Skeletal muscle satellite cell (primary cell): ENCODE results near the gene LCLAT1.
"Not testable (repeated sequence)": the region's sequence is repeated elsewhere in the genome, so short reads cannot be mapped to it uniquely, and the experiment has no call there.

Experiments used
- H3K27me3 ChIP-seq: 2 replicates; pipeline ENCODE4 v1.7.0; 2013; ENCODE audit warnings: low read length; ENCODE audit not compliant: control insufficient read depth, insufficient read depth
- H3K36me3 ChIP-seq: 2 replicates; pipeline ENCODE4 v1.7.0; 2013; ENCODE audit warnings: mild to moderate bottlenecking, control low read depth, low read length; ENCODE audit not compliant: insufficient read depth
- H3K4me1 ChIP-seq: 2 replicates; pipeline ENCODE4 v1.7.0; 2013; ENCODE audit warnings: low read length; ENCODE audit not compliant: control insufficient read depth, insufficient read depth
- H3K4me2 ChIP-seq: 2 replicates; pipeline ENCODE4 v1.7.0; 2013; ENCODE audit warnings: mild to moderate bottlenecking, low read length
- H3K4me3 ChIP-seq: 2 replicates; pipeline ENCODE4 v1.7.0; 2013; ENCODE audit warnings: low read length
- H3K9ac ChIP-seq: 2 replicates; pipeline ENCODE4 v1.7.0; 2013; ENCODE audit warnings: mild to moderate bottlenecking, low read depth, low read length, moderate library complexity
- H3K9me3 ChIP-seq: replicated peaks from 2 replicates; pipeline ENCODE4 v1.7.0; 2013; ENCODE audit warnings: mild to moderate bottlenecking, control low read depth, low read length

The LCLAT1 gene

DNA sequence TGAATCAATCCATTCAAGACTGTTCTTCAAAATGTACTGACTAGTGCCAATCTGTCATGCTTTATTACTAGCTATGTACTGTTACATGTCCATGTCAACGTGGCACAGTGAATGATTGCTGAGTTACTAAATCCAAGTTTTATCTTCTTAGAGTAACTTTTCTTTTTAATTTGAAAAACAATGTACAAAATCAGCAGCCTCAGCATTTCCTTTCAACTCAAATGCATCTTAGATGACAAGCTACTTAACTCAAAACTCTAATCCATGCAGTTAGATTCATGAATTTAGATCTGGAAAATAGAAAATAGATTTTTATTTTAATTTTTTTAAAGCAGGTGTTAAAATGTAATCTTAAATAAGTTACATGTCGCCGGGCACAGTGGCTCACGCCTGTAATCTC lies 186.0 kb downstream of the LCLAT1 start:
- Histone ChIP-seq H3K27me3 (no peaks in the 10 kb centered on the region), H3K4me1 (peaks cover 8% of the 10 kb centered on the region), H3K36me3 (no peaks in the 10 kb centered on the region), H3K4me3 (no peak overlapping the region), H3K9ac (no peak overlapping the region), H3K9me3 (no peaks in the 10 kb centered on the region), H3K4me2 (no peak overlapping the region)

DNA sequence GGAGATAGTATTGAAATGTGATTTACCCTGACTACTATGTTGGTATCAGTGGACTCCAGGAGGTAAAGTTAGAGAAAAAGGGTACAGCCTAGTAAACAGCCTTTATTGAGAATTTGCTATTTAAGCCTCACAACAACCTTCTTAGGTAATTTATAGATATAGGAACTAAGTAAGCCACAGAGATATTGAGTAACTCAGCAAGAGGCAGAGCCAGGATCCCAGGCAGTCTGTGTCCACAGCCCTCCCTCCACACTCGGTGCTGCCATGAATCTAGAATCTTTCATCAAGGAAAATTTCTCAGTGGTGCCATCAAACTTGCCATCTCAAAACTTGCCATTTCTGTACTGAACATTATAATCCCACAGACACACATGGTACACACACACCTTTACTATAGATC lies 189.3 kb downstream of the LCLAT1 start:
- H3K4me3 ChIP-seq = no peak overlapping the region
- H3K4me2 ChIP-seq = no peak overlapping the region
- H3K9me3 ChIP-seq = no peaks in the 10 kb centered on the region
- H3K9ac ChIP-seq = no peak overlapping the region
- no peaks in the 10 kb centered on the region for H3K4me1 ChIP-seq
- peaks cover 3% of the 10 kb centered on the region for H3K36me3 ChIP-seq
- H3K27me3 ChIP-seq = no peaks in the 10 kb centered on the region

DNA sequence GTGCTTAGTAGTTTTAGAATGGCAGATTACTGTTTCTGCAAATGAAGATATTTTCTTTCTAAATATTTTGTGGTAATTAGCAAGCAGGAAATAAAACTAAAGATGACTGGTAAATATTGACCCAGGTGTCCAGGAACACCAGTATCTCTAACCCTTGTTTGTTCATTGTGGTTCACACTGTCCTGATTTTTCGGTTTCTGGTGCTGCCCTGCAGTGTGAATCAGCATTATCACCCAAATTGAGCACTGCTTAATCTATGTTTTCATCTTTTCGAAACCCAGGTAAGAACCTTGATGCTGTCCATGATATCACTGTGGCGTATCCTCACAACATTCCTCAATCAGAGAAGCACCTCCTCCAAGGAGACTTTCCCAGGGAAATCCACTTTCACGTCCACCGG lies 192.8 kb downstream of the LCLAT1 start:
- peaks cover 3% of the 10 kb centered on the region for H3K36me3 ChIP-seq
- no peak overlapping the region for H3K9ac ChIP-seq
- no peak overlapping the region for H3K4me3 ChIP-seq
- no peaks in the 10 kb centered on the region for H3K9me3 ChIP-seq
- H3K4me2 ChIP-seq = no peak overlapping the region
- no peaks in the 10 kb centered on the region for H3K27me3 ChIP-seq
- H3K4me1 ChIP-seq = no peaks in the 10 kb centered on the region

DNA sequence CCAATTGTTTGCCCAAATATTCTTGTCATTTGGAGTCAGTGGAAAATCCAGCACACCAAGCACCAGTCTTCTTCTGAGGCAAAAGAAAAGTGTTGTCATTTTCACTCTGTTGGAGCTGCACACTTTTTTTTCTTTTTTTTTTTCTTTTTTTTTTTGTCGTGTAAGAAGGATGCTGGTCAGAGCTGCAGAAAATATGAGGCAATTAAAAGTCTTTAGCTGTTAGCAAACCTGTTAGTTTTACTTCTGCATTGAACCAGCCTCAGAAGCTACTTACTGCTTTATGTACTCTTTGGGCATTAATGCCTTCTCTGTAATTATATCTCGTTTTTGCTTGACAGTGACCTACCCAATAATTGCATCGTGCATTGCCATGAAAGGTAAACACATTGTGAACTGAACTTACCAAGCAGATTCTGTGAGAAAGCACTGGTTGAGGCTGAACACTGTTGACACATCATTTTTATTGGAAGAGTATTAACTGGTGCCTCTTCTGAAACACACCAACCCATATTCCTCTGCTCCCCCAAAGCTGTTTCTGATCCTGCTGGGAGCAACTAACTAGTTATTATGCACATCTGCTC lies 194.8 kb downstream of the LCLAT1 start:
- H3K9ac ChIP-seq = no peak overlapping the region
- H3K4me2 ChIP-seq = no peak overlapping the region
- H3K4me3 ChIP-seq = no peak overlapping the region
- H3K27me3 ChIP-seq = no peaks in the 10 kb centered on the region
- H3K4me1 ChIP-seq = no peaks in the 10 kb centered on the region
- peaks cover 3% of the 10 kb centered on the region for H3K36me3 ChIP-seq
- no peaks in the 10 kb centered on the region for H3K9me3 ChIP-seq

DNA sequence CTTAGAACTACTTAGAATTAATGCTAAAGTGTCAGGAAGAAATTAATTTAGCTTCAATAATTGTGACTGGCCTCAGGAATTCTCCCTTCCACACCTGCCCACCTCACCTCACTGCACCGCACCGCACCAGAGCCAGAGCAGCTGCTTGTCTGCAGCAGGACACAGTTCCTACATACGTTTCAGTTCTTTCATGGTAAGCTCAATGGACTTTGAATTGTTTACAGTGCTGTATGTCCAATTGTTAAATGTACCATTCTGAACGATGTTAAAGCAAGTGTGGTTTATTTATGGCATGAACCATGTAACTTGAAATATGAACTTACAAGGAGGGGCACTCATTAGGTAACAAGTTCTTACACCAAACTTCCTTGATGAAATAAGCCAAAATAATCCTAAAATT lies 196.0 kb downstream of the LCLAT1 start:
- H3K4me2 ChIP-seq, H3K9me3 ChIP-seq, H3K4me3 ChIP-seq: not testable (repeated sequence)

DNA sequence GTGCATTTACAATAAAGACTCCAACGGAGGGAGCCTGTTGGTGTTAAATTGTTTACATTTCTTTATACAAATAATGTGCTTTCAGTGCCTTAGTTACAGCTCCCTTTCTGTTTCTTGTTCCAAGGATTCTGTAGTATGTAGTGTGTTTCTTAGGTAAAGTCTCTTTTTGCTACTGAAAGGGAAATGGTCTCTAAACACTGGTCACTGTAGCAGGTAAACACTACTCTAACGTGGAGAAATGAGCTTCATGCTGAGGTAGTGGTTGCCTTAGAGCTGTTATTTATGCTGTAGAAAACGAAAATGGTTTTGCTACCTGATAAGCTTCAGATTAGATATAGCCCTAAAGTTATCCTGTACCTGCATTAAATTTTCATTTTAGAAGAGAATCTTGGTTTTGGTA lies 196.6 kb downstream of the LCLAT1 start:
- H3K4me1 ChIP-seq = no peaks in the 10 kb centered on the region
- H3K27me3 ChIP-seq = no peaks in the 10 kb centered on the region
- H3K4me2 ChIP-seq = no peak overlapping the region
- no peaks in the 10 kb centered on the region for H3K9me3 ChIP-seq
- peaks cover 3% of the 10 kb centered on the region for H3K36me3 ChIP-seq
- no peak overlapping the region for H3K9ac ChIP-seq
- no peak overlapping the region for H3K4me3 ChIP-seq

More for the DNA sequence above, 196.0 kb downstream of the LCLAT1 start:
- not testable (repeated sequence) for H3K27me3 ChIP-seq, H3K9ac ChIP-seq, H3K4me1 ChIP-seq, H3K36me3 ChIP-seq

DNA sequence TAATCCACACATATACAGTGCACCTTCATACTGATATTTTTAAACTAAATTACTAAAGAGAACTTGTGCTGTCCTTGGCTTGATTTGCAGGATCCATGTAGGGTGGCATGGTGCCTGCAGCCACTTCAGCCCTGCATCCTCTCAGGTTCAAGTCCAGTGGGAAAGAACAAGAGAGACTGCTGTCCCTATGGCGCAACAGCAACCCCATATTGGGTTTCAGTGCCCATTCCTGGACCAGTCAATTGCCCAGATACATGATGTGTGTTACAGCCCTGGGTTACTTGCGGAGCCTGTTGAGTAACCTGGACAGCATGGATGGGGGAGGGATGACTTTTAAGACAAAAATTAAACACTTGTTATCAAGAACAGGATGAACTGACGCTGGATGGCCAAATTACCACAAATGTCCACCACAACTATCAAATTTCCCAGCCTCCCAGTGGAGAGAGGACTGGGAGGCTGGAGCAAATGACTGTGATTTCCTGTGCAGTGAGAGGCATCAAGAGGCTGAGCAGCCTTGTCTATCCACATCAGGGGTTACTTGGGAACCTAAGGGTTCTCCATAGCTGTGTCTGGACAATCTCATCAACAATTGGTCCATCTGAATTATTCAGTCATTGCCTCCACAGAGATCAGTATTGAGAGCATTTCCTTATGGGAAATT lies 198.2 kb downstream of the LCLAT1 start:
- Histone ChIP-seq H3K27me3 (no peaks in the 10 kb centered on the region), H3K36me3 (peaks cover 3% of the 10 kb centered on the region), H3K4me2 (no peak overlapping the region), H3K9ac (no peak overlapping the region), H3K9me3 (no peaks in the 10 kb centered on the region), H3K4me3 (no peak overlapping the region), H3K4me1 (no peaks in the 10 kb centered on the region)

DNA sequence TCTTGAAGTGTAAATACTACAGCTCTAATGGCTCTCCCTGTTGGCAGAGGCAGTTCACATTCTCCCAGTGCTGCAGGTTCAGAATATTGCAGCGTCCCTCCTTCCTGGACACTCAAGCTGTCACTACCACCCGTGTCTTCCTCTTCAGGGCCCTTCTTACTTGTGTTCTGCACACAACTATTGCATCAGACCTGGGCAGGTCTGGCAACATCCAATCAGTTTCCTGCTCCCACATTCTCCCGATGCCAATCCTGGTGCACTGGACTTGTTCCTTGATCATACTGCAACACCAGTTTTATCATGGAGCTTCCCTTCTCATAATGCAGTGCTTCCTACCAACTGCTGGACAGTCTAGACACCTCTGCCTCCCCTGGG lies 198.7 kb downstream of the LCLAT1 start:
- Histone ChIP-seq H3K4me2 (no peak overlapping the region), H3K4me3 (no peak overlapping the region), H3K9me3 (no peaks in the 10 kb centered on the region), H3K27me3 (no peaks in the 10 kb centered on the region), H3K4me1 (no peaks in the 10 kb centered on the region), H3K36me3 (peaks cover under 1% of the 10 kb centered on the region), H3K9ac (no peak overlapping the region)

DNA sequence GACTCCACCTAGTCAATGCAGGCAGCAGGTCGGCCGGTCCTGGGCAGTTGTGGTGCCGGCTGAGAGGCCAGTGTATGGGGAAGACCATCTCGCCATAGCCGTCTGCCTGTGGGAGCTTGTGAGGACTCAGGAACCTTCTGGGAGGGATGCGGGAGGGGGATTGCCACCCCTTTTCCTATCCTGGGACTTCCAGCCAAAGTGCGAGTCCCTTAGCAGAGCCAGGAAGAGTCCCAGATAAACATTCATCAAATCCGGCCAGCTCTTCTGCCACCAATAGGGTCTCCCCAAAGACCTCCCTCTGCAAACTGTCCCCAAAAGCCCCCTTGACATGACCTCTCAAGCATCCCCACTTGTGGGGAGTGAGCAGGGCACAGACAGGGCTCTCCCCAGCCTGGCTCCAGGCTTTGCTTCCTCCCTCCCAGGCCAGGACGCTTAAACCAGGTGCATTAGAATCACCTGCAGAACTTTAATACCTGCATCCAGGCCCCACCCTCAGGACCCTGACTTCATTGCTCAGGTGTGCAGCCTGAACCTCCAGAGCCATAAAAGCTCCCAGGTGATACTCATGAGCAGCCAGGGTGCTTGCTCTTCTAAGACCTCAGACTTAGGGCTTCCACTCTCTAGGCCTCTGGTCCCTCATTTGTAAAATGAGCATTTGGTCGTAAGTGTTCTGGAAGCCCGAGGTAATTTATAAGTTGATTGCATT lies 200.9 kb downstream of the LCLAT1 start:
- H3K36me3 ChIP-seq = no peaks in the 10 kb centered on the region
- no peaks in the 10 kb centered on the region for H3K27me3 ChIP-seq
- H3K4me2 ChIP-seq = no peak overlapping the region
- H3K9me3 ChIP-seq = no peaks in the 10 kb centered on the region
- no peak overlapping the region for H3K4me3 ChIP-seq
- H3K9ac ChIP-seq = no peak overlapping the region
- H3K4me1 ChIP-seq = no peaks in the 10 kb centered on the region

DNA sequence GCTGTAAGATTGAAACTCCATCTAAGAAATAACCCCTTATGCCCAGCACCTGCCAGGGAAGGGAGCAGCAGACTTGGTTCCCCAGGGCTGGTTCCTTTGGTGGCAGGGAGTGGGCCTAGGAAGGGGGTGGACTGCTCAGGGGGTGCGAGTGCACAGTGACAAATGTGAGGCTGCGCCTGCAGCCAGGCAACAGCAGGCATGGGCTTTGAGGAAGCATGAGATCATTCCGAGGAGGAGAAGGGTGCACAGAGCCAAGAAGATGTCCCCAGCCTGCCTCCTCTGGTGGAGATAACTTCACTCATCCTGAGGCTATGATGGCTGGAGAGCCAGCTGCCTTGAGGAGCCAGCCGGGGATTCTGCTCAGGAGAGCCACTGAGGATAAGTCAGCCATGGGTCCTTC lies 202.2 kb downstream of the LCLAT1 start:
- Histone ChIP-seq H3K9me3 (no peaks in the 10 kb centered on the region), H3K4me2 (no peak overlapping the region), H3K4me1 (no peaks in the 10 kb centered on the region), H3K9ac (no peak overlapping the region), H3K4me3 (no peak overlapping the region), H3K27me3 (no peaks in the 10 kb centered on the region), H3K36me3 (no peaks in the 10 kb centered on the region)

DNA sequence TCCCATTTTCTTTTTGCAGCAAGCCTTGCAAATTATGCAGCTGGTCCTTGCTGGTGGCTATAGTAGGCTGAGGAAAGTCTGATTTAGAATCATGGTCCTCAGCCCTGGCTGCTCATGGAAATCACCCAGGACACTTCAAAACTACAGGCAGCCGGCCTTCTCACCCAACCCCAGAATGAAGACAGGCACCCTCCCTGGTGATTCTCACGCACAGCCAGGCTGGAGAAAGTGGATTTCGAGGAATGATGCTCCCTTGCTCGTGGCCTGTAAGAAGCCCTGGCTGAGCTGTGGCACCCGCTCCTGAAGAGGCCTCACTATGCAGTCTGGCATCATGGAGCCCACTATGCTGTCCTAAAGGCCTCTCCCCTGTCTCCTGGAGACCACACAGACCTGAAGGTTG lies 202.8 kb downstream of the LCLAT1 start:
- Histone ChIP-seq H3K27me3 (no peaks in the 10 kb centered on the region), H3K36me3 (no peaks in the 10 kb centered on the region), H3K9ac (no peak overlapping the region), H3K9me3 (no peaks in the 10 kb centered on the region), H3K4me3 (no peak overlapping the region), H3K4me2 (no peak overlapping the region), H3K4me1 (peaks cover 2% of the 10 kb centered on the region)
